ENCODE results near the gene SKA2. TPM values are rescaled to one million over a fixed set of nuclear protein-coding genes. Genes with fewer than 3 reads are reported as not detected.

SKA2 gene
- total and polyA plus RNA-seq, 10 of the 15 experiments (the other 5 are each of a cell fraction or from before 2014, with no cell fraction given) = 40.3 to 137 (median 112) TPM

DNA sequence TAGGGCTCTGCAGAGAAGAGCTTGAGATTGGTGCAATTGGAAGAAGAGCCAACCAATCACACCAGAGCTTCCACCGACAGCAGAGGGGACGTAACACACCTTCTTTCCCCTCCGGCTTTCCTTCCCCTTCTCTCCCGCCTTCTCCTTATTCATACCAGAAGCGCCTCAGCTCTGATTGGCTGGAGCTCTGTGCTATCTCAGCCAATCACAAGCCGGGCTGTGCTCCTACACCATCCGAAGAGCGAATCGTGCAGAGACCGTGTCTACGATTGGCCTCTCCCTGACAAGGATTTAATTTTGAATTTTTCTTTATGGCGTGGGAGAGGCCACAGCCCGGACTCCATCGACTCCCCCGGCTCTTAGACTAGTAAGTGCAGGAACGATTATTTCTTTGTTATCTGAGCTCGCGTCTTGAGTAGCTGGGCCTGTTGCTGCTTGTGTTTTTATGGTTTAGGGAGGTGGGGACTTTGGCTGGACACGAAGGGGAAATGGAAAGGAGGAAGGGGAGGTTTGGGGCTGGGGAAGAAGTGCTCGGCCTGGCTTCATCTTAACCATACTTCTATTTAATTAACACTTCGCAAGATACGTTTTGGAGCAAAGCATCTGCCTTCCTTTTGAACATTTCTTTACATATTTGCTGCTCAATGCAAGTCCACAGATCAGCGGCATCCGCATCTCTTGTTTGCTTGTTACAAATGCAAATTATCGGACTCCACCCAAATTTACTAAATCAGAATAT is 622 bp upstream of the SKA2 start, which contains the start of gene PRR11:
PRR11 (plus strand) TSS at position 308 of the 739 bp plus-strand sequence. CDS start 14,007 bp downstream, outside the sequence.
- FAIRE-seq = peak; percentile 100
- Histone ChIP-seq H2AFZ (ENCODE audit: control insufficient read depth, low read depth, low read length) (peak within 1 kb of the TSS; percentile 94), H3K9me3 (replicated peaks; ENCODE audit: control insufficient read depth, insufficient read depth, low read length) (no peaks in the 10 kb centered on the region), H4K20me1 (ENCODE audit: control insufficient read depth, insufficient read depth) (no peaks in the 10 kb centered on the region), H3K4me2 (ENCODE audit: control insufficient read depth, insufficient read depth) (peak within 1 kb of the TSS; percentile 45), H3K27me3 (replicated peaks in 1 of 2; ENCODE audit: control insufficient read depth in 2 of 2, insufficient read depth in 2 of 2, low read length in 1 of 2) (no peaks in the 10 kb centered on the region), H3K27ac (ENCODE audit: control insufficient read depth, insufficient read depth) (peak within 1 kb of the TSS; percentile 92), H3K36me3 (ENCODE audit: control insufficient read depth in 2 of 2, insufficient read depth in 2 of 2, low read length in 1 of 2) (no peaks in the 10 kb centered on the region), H3K9ac (ENCODE audit: control insufficient read depth, insufficient read depth, low read length) (peak within 1 kb of the TSS; percentile 96), H3K4me3 (peak within 1 kb of the TSS; percentile 88), H3K79me2 (ENCODE audit: control insufficient read depth, insufficient read depth, low read length) (peaks cover 91% of the 10 kb centered on the region), H3K4me1 (ENCODE audit: control insufficient read depth, insufficient read depth, low read length) (peaks cover 14% of the 10 kb centered on the region)
- ChIA-PET RAD21 (ENCODE audit: unreplicated experiment) (interaction anchor here (0.7 to 1.4 kb wide), 11 partner anchors 9 to 742 kb away, joined by 3 to 11 read pairs (median 3); partner anchors contain the start of gene TRIM37), SMC1A (ENCODE audit: uncharacterized antibody, unreplicated experiment) (interaction anchor here (0.6 to 1.6 kb wide), 9 partner anchors 9 to 150 kb away, joined by 3 to 10 read pairs (median 4); partner anchors contain the start of gene TRIM37), POLR2A (interaction anchor here (0.5 to 1.6 kb wide), 12 partner anchors 8 to 181 kb away, joined by 3 to 8 read pairs (median 4); partner anchors contain the start of genes SMG8 and TRIM37), CTCF (interaction anchor here (0.6 to 1.3 kb wide), 6 partner anchors 9 to 1072 kb away, joined by 3 to 9 read pairs (median 4); no protein-coding TSS in a partner anchor)
- no TSS peak for BruUV-seq (replicated peaks)
- DNase-seq (ENCODE audit: low read depth, low spot score) = no peak
- in situ Hi-C loops (cut with MboI) = no loop called here
- ATAC-seq = peak; percentile 92
- intact Hi-C loops (cut with micrococcal nuclease; ENCODE audit: unreplicated experiment) = loop anchor here (2.0 kb wide), 1 partner anchor 49 kb away; the partner anchor contains the start of gene TRIM37
- whole genome bisulfite sequencing (ENCODE audit: insufficient coverage, insufficient replicate concordance, low lambda C conversion rate, missing lambda C conversion rate) = 2% methylated on average over 25 of the region's 25 CpGs
- TF ChIP-seq GABPA (IDR thresholded peaks at IDR 0.05; ENCODE audit: low read depth) (0 out of 2 replicates have a peak, but pooled peaks have one; percentile 6), PBX3 (IDR thresholded peaks at IDR 0.05; ENCODE audit: insufficient replicate concordance, low read depth, low read length) (no peak), SIN3A (IDR thresholded peaks at IDR 0.05; ENCODE audit: low read depth, low read length) (peak; percentile 99), YY1 (IDR thresholded peaks at IDR 0.05; ENCODE audit: low read depth, low read length) (peak; percentile 23; the same call in 1 of the 2 replicates), CREB1 (IDR thresholded peaks at IDR 0.05; ENCODE audit: low read depth) (peak; percentile 87), HDGF (IDR thresholded peaks at IDR 0.05) (peak; percentile 37; the same call in 1 of the 2 replicates), BHLHE40 (IDR thresholded peaks at IDR 0.05; ENCODE audit: borderline replicate concordance in 1 of 2, low read depth in 2 of 2, low read length in 1 of 2) (peak in 1 of 2 experiments; percentile 42; a peak in 2 of 4 replicates), CEBPZ (IDR thresholded peaks at IDR 0.05; ENCODE audit: low read depth, low read length) (no peak), ATF3 (IDR thresholded peaks at IDR 0.05; ENCODE audit: borderline replicate concordance, extremely low read depth, low read depth, low read length) (no peak), HSF1 (IDR thresholded peaks at IDR 0.05; ENCODE audit: low read depth, low read length) (no peak), RFX5 (IDR thresholded peaks at IDR 0.05; ENCODE audit: low read depth, low read length) (peak; percentile 80), SRF (IDR thresholded peaks at IDR 0.05; ENCODE audit: low read depth in 2 of 2, low read length in 2 of 2) (no peak), ZBED1 (IDR thresholded peaks at IDR 0.05; ENCODE audit: borderline replicate concordance) (no peak), TAF1 (IDR thresholded peaks at IDR 0.05; ENCODE audit: borderline replicate concordance, low read depth, low read length) (0 out of 2 replicates have a peak, but pooled peaks have one; percentile 20), POU2F2 (IDR thresholded peaks at IDR 0.05; ENCODE audit: borderline replicate concordance, low read depth, low read length) (0 out of 3 replicates have a peak, but pooled peaks have one; percentile 2), CEBPB (IDR thresholded peaks at IDR 0.05; ENCODE audit: borderline replicate concordance in 1 of 2, low read depth in 2 of 2, low read length in 2 of 2) (no peak)
